Activated CD8-positive, alpha-beta T cell treated with anti-CD3 and anti-CD28 coated beads, Interleukin-2, amount 10 ng/mL, durations not matched to agents 7 days and 5 days (primary cell): ENCODE measurements around the gene NBEAL1. TPM values are rescaled to one million over a fixed set of nuclear protein-coding genes. Genes with fewer than 3 reads are reported as not detected.
A peak's percentile ranks its signal among the peaks of the same experiment; 100 is the strongest.
"Not testable (repeated sequence)": the region's sequence is repeated elsewhere in the genome, so short reads cannot be mapped to it uniquely, and the experiment has no call there.

Source experiments
- ATAC-seq: fragments of 150-1000 bp; cut with Tn5 transposase; one replicate; pipeline ENCODE4 v1.10.0; 2021; ENCODE audit warnings: moderate library complexity
- CTCF ChIA-PET: fragments of 350-600 bp; sonication (Branson Sonifier 250); formaldehyde crosslinking; loops from one replicate; lab custom pipeline; 2021; ENCODE audit warnings: antibody characterized with exemption; lab: Charles Lee
- POLR2A ChIA-PET: fragments of 350-600 bp; sonication (Branson Sonifier 250); formaldehyde crosslinking; loops from one replicate; lab custom pipeline; 2021; ENCODE audit warnings: antibody characterized with exemption; lab: Charles Lee
- DNase-seq: peaks from one replicate; pipeline ENCODE4 v3.0.0-alpha.2; 2020
- H3K27ac Mint-ChIP-seq: one replicate; pipeline ENCODE4 v1.8.0; 2021; ENCODE audit warnings: mild to moderate bottlenecking, mixed read lengths
- H3K27me3 Mint-ChIP-seq: one replicate; pipeline ENCODE4 v1.8.0; 2021; ENCODE audit warnings: low read depth, mixed read lengths
- H3K36me3 Mint-ChIP-seq: one replicate; pipeline ENCODE4 v1.8.0; 2021; ENCODE audit warnings: low read depth, mixed read lengths
- H3K4me1 Mint-ChIP-seq: one replicate; pipeline ENCODE4 v1.8.0; 2021; ENCODE audit warnings: low read depth, mixed read lengths
- H3K4me3 Mint-ChIP-seq: one replicate; pipeline ENCODE4 v1.8.0; 2021; ENCODE audit warnings: mild to moderate bottlenecking, mixed read lengths
- H3K9me3 Mint-ChIP-seq: one replicate; pipeline ENCODE4 v1.8.0; 2022; ENCODE audit warnings: mixed read lengths; ENCODE audit not compliant: insufficient read depth
- total RNA-seq, 2 experiments: library from RNA; stranded (reverse); gene quantifications; one replicate each; pipeline ENCODE4 v1.2.3, GENCODE V29; 2021

Gene NBEAL1
- total RNA-seq: 10 to 100 TPM; 14.8 to 15.7 TPM

- Mint-ChIP-seq H3K27me3 (peaks cover 13% of the 10 kb centered on the region), H3K4me3 (peak within 1 kb of the TSS; percentile 96), H3K36me3 (peaks cover 9% of the 10 kb centered on the region), H3K9me3 (no peaks in the 10 kb centered on the region), H3K27ac (peak within 1 kb of the TSS; percentile 97), H3K4me1 (peaks cover 37% of the 10 kb centered on the region)
- CTCF ChIA-PET: interaction anchor here (0.6 kb wide), 1 partner anchor 45 kb away, joined by 3 read pairs; no protein-coding TSS in a partner anchor
- DNase-seq: peak; percentile 97
- POLR2A ChIA-PET: interaction anchor here (0.7 to 1.2 kb wide), 2 partner anchors 211 to 225 kb away, joined by 3 to 4 read pairs; partner anchors contain the start of gene CYP20A1
- ATAC-seq: peak; percentile 96
Observed at GRCh38 chr2:203014456-203015199, at the start of gene NBEAL1. Gene NBEAL1, plus strand, starts transcription at chr2:203014875. Its CDS starts 1,510 bp downstream, at chr2:203016385.

GRCh38 chr2:202965810-202966460 is 48.7 kb upstream of the NBEAL1 start:
- no peak overlapping the region for H3K4me3 Mint-ChIP-seq

GRCh38 chr2:202969404-202969803 is 45.3 kb upstream of the NBEAL1 start:
- H3K27me3 Mint-ChIP-seq, H3K4me3 Mint-ChIP-seq, H3K27ac Mint-ChIP-seq, POLR2A ChIA-PET, H3K36me3 Mint-ChIP-seq, H3K4me1 Mint-ChIP-seq, ATAC-seq, DNase-seq, H3K9me3 Mint-ChIP-seq: not testable (repeated sequence)
- CTCF ChIA-PET: interaction anchor here (0.8 kb wide), 1 partner anchor 46 kb away, joined by 3 read pairs; no protein-coding TSS in a partner anchor

More at GRCh38 chr2:202965810-202966460, 48.7 kb upstream of the NBEAL1 start:
- H3K36me3 Mint-ChIP-seq: no peaks in the 10 kb centered on the region
- no peak for ATAC-seq
- H3K27me3 Mint-ChIP-seq: no peaks in the 10 kb centered on the region
- no peaks in the 10 kb centered on the region for H3K9me3 Mint-ChIP-seq
- ChIA-PET CTCF (no interaction called here), POLR2A (no interaction called here)
- peaks cover 4% of the 10 kb centered on the region for H3K4me1 Mint-ChIP-seq
- H3K27ac Mint-ChIP-seq: no peak overlapping the region
- no peak for DNase-seq

GRCh38 chr2:202976809-202977208 is 37.9 kb upstream of the NBEAL1 start:
- ChIA-PET CTCF (no interaction called here), POLR2A (no interaction called here)
- DNase-seq: no peak
- Mint-ChIP-seq H3K4me1 (no peaks in the 10 kb centered on the region), H3K36me3 (peaks cover 1% of the 10 kb centered on the region), H3K27ac (no peak overlapping the region), H3K9me3 (no peaks in the 10 kb centered on the region), H3K27me3 (no peaks in the 10 kb centered on the region), H3K4me3 (no peak overlapping the region)
- no peak for ATAC-seq

GRCh38 chr2:202982779-202983491 is 31.7 kb upstream of the NBEAL1 start:
- ATAC-seq (no peak), DNase-seq (no peak)
- Mint-ChIP-seq H3K4me3 (no peak overlapping the region), H3K27ac (no peak overlapping the region), H3K36me3 (peaks cover 6% of the 10 kb centered on the region), H3K9me3 (no peaks in the 10 kb centered on the region), H3K27me3 (no peaks in the 10 kb centered on the region), H3K4me1 (no peaks in the 10 kb centered on the region)
- POLR2A ChIA-PET: no interaction called here
- CTCF ChIA-PET: no interaction called here

GRCh38 chr2:202989749-202990148 is 24.9 kb upstream of the NBEAL1 start:
- POLR2A ChIA-PET: no interaction called here
- Mint-ChIP-seq H3K4me1 (peaks cover 4% of the 10 kb centered on the region), H3K9me3 (no peaks in the 10 kb centered on the region), H3K27me3 (no peaks in the 10 kb centered on the region), H3K36me3 (no peaks in the 10 kb centered on the region), H3K27ac (no peak overlapping the region), H3K4me3 (no peak overlapping the region)
- CTCF ChIA-PET: no interaction called here
- DNase-seq (no peak), ATAC-seq (no peak)

GRCh38 chr2:202990501-202990900 is 24.2 kb upstream of the NBEAL1 start:
- no peak overlapping the region for H3K27ac Mint-ChIP-seq
- ATAC-seq (no peak), DNase-seq (no peak)
- peaks cover 4% of the 10 kb centered on the region for H3K4me1 Mint-ChIP-seq
- POLR2A ChIA-PET: no interaction called here
- no peaks in the 10 kb centered on the region for H3K9me3 Mint-ChIP-seq
- CTCF ChIA-PET: no interaction called here
- H3K36me3 Mint-ChIP-seq: no peaks in the 10 kb centered on the region
- no peaks in the 10 kb centered on the region for H3K27me3 Mint-ChIP-seq
- H3K4me3 Mint-ChIP-seq: no peak overlapping the region

- H3K4me3 Mint-ChIP-seq, H3K9me3 Mint-ChIP-seq, H3K27ac Mint-ChIP-seq, DNase-seq, H3K36me3 Mint-ChIP-seq, ATAC-seq, POLR2A ChIA-PET, H3K4me1 Mint-ChIP-seq, H3K27me3 Mint-ChIP-seq: not testable (repeated sequence)
- CTCF ChIA-PET: interaction anchor here (1.3 kb wide), 1 partner anchor 13 kb away, joined by 3 read pairs; no protein-coding TSS in a partner anchor
Observed at GRCh38 chr2:202997113-202997512, 17.6 kb upstream of the NBEAL1 start.

- no peak overlapping the region for H3K4me3 Mint-ChIP-seq
- CTCF ChIA-PET: no interaction called here
- ATAC-seq (no peak), DNase-seq (no peak)
- POLR2A ChIA-PET: no interaction called here
- H3K4me1 Mint-ChIP-seq: peaks cover 1% of the 10 kb centered on the region
- no peaks in the 10 kb centered on the region for H3K9me3 Mint-ChIP-seq
- H3K36me3 Mint-ChIP-seq: no peaks in the 10 kb centered on the region
- no peak overlapping the region for H3K27ac Mint-ChIP-seq
- peaks cover 5% of the 10 kb centered on the region for H3K27me3 Mint-ChIP-seq
Observed at GRCh38 chr2:203002054-203002821, 12.4 kb upstream of the NBEAL1 start.

GRCh38 chr2:203003716-203004115 is 11.0 kb upstream of the NBEAL1 start:
- Mint-ChIP-seq H3K27ac (no peak overlapping the region), H3K4me1 (no peaks in the 10 kb centered on the region), H3K36me3 (no peaks in the 10 kb centered on the region), H3K9me3 (no peaks in the 10 kb centered on the region), H3K4me3 (no peak overlapping the region), H3K27me3 (peaks cover 5% of the 10 kb centered on the region)
- CTCF ChIA-PET: interaction anchor here (0.6 kb wide), 2 partner anchors 96 to 723 kb away, joined by 3 read pairs; no protein-coding TSS in a partner anchor
- no peak for DNase-seq
- POLR2A ChIA-PET: no interaction called here
- no peak for ATAC-seq

GRCh38 chr2:203016716-203017115 is 2.0 kb downstream of the NBEAL1 start:
- peaks cover 9% of the 10 kb centered on the region for H3K36me3 Mint-ChIP-seq
- no peak overlapping the region for H3K27ac Mint-ChIP-seq
- ChIA-PET CTCF (interaction anchor here (1.0 kb wide), 1 partner anchor 222 kb away, joined by 4 read pairs; the partner anchor contains the start of gene CYP20A1), POLR2A (interaction anchor here (0.6 kb wide), 2 partner anchors 222 to 793 kb away, joined by 5 read pairs; no protein-coding TSS in a partner anchor)
- H3K4me1 Mint-ChIP-seq: peaks cover 37% of the 10 kb centered on the region
- no peaks in the 10 kb centered on the region for H3K9me3 Mint-ChIP-seq
- H3K4me3 Mint-ChIP-seq: peak overlapping the region; percentile 4
- no peak for ATAC-seq
- H3K27me3 Mint-ChIP-seq: no peaks in the 10 kb centered on the region
- DNase-seq: no peak
